NCI-H146 (cell line): Measurements from ENCODE around the gene CYP4A22.
A peak's percentile ranks its signal among the peaks of the same experiment; 100 is the strongest.
"Not testable (repeated sequence)": the region's sequence is repeated elsewhere in the genome, so short reads cannot be mapped to it uniquely, and the experiment has no call there.

Experiments
- DNase-seq: peaks from one replicate; lab custom pipeline; 2025; lab: John Stamatoyannopoulos, UW

Gene CYP4A22

GRCh38 chr1:47184822-47185677 lies 47.8 kb downstream of the CYP4A22 start:
- DNase-seq = no peak

- DNase-seq = no peak
These were observed 49.3 kb downstream of the CYP4A22 start for GRCh38 chr1:47186267-47187185.

- no peak for DNase-seq
These were observed 50.1 kb downstream of the CYP4A22 start for GRCh38 chr1:47187231-47187925.

- no peak for DNase-seq
These were observed 50.6 kb downstream of the CYP4A22 start for GRCh38 chr1:47187926-47188250.

GRCh38 chr1:47188791-47189785 lies 51.8 kb downstream of the CYP4A22 start:
- no peak for DNase-seq

GRCh38 chr1:47189844-47190508 lies 52.7 kb downstream of the CYP4A22 start, which contains the start of gene PDZK1IP1:
Gene PDZK1IP1 (minus strand): TSS chr1:47190036. CDS start chr1:47189932, 104 bp downstream.
- no peak for DNase-seq

GRCh38 chr1:47190509-47190855 lies 53.2 kb downstream of the CYP4A22 start:
- DNase-seq = no peak

- DNase-seq = no peak
These were observed 53.6 kb downstream of the CYP4A22 start for GRCh38 chr1:47190857-47191256.

- DNase-seq = no peak
These were observed 54.8 kb downstream of the CYP4A22 start for GRCh38 chr1:47191940-47192457.

- peak; percentile 32 for DNase-seq
These were observed 55.5 kb downstream of the CYP4A22 start for GRCh38 chr1:47192458-47193384.

GRCh38 chr1:47193496-47193895 lies 56.3 kb downstream of the CYP4A22 start:
- DNase-seq = not testable (repeated sequence)

- DNase-seq = no peak
These were observed 57.1 kb downstream of the CYP4A22 start for GRCh38 chr1:47194311-47194710.

GRCh38 chr1:47195981-47196380 lies 58.7 kb downstream of the CYP4A22 start:
- DNase-seq = not testable (repeated sequence)

- no peak for DNase-seq
These were observed 59.4 kb downstream of the CYP4A22 start for GRCh38 chr1:47196622-47197021.

- DNase-seq = no peak
These were observed 61.0 kb downstream of the CYP4A22 start for GRCh38 chr1:47198214-47198613.
